Pancreas (tissue), 10 donors: ENCODE measurements around the gene SHROOM1. TPM values are rescaled to one million over a fixed set of nuclear protein-coding genes. Genes with fewer than 3 reads are reported as not detected.

Experiments used
- ATAC-seq, 4 donors: fragments of 200-7000 bp; cut with Tn5 transposase; one replicate each; pipeline versions ENCODE4 v1.8.0 to v1.9.1; 2020; ENCODE audit warnings: mild to moderate bottlenecking in 4 of 4, moderate library complexity in 4 of 4
- DNase-seq, 6 donors: peaks; one replicate each; pipeline ENCODE4 v3.0.0-alpha.2; 2020
- FAIRE-seq: peaks from 2 replicates; lab custom pipeline; 2012; peaks lifted over from hg19 to GRCh38; lab: Jason Lieb, UNC
- H3K27ac ChIP-seq, 4 donors: fragments of 200-600 bp; sonication (generic); 1 replicate in 3 of 4; 2 replicates in 1 of 4; pipeline versions ENCODE4 v1.5.0 to v1.8.0; 2020
- H3K27me3 ChIP-seq, 4 donors: fragments of 200-600 bp; one replicate each; pipeline ENCODE4 v1.8.0; 2021
- H3K36me3 ChIP-seq, 3 donors: fragments of 200-600 bp; sonication (generic) in 1 of 3; one replicate each; pipeline versions ENCODE4 v1.5.0 to v1.8.0; 2020 to 2021
- H3K4me1 ChIP-seq, 3 donors: fragments of 200-600 bp; one replicate each; pipeline ENCODE4 v1.8.0; 2021
- H3K4me3 ChIP-seq, 4 donors: fragments of 200-600 bp; sonication (generic) in 2 of 4; one replicate each; pipeline versions ENCODE4 v1.5.0 to v1.8.0; 2020 to 2021
- H3K9me3 ChIP-seq, 4 donors: fragments of 200-600 bp; one replicate each; pipeline ENCODE4 v1.8.0; 2021
- CTCF ChIP-seq, 4 donors: fragments of 200-600 bp; sonication (generic) in 3 of 4; IDR thresholded peaks; one replicate each; pipeline versions ENCODE4 v1.5.0 to v1.8.0; 2021; ENCODE audit warnings: antibody characterized with exemption in 4 of 4
- WGBS, 2 donors: extraction: QIAGEN DNeasy Blood & Tissue Kit; methylation state at CpG; one replicate each; pipeline ENCODE4 v1.1.7; 2013; 5-methylcytosine and 5-hydroxymethylcytosine counted together
- intact Hi-C, 3 donors: fragments of 100-400 bp; cut with DNase I; formaldehyde crosslinking; loops; one replicate each; pipeline versions ENCODE4 v1.11.1 to v1.14.2; 2022
- polyA plus RNA-seq, 2 donors: library from polyadenylated mRNA; stranded (reverse); fragments of 200-250 nt; gene quantifications; one replicate each; pipeline ENCODE4 v1.2.3, GENCODE V29; 2013
- total RNA-seq, 6 donors: library from RNA; stranded (reverse); fragmentation: NEBNext Ultra II Directional in 4 of 6; extraction: Animal tissue kit (Norgen Biotek cat#: 25700) in 4 of 6; gene quantifications; one replicate each; pipeline versions ENCODE4 v1.2.1 to v1.2.4, GENCODE V29; 2021 to 2023
- donor health status: healthy with polysubstance abuse.
- donor health status: DM: no; HTN: no; CAD: no; lungs with moderate emphysema.
- donor health status: DM: no; HTN: no; CAD: no.
- donor health status: control.
- donor health status: control.
- donor health status: Bipolar disorder and iron deficiency.
- donor health status: DM: yes; HTN: yes; CAD: no.
- donor health status: DM: no; HTN: no; CAD: no.
- donor health status: DM: no; HTN: no; CAD: no.
- donor health status: DM: yes; HTN: yes; CAD: no.

The SHROOM1 gene
- total and polyA plus RNA-seq, 8 donors: 10.7 to 62.0 (median 12.1) TPM

GRCh38 chr5:132788990-132789886 is 41.2 kb downstream of the SHROOM1 start:
- no peak for TF ChIP-seq CTCF (IDR thresholded peaks at IDR 0.05)
- intact Hi-C loops: no loop called here
- ATAC-seq: no peak
- 82 to 85% methylated on average over 8 of the region's 8 CpGs for WGBS, 2 donors
- no peaks in the 10 kb centered on the region for H3K36me3 ChIP-seq
- no peak overlapping the region for H3K27ac ChIP-seq
- no peak overlapping the region for H3K4me3 ChIP-seq
- no peak for FAIRE-seq
- no peak for DNase-seq
- H3K9me3 ChIP-seq: no peaks in the 10 kb centered on the region
- H3K27me3 ChIP-seq: no peaks in the 10 kb centered on the region
- H3K4me1 ChIP-seq: no peaks in the 10 kb centered on the region

GRCh38 chr5:132788508-132788907 is 41.9 kb downstream of the SHROOM1 start:
- ATAC-seq (no peak), FAIRE-seq (no peak), DNase-seq (no peak)
- Histone ChIP-seq H3K27me3 (no peaks in the 10 kb centered on the region), H3K4me3 (no peak overlapping the region), H3K4me1 (no peaks in the 10 kb centered on the region), H3K36me3 (no peaks in the 10 kb centered on the region), H3K27ac (no peak overlapping the region), H3K9me3 (no peaks in the 10 kb centered on the region)
- TF ChIP-seq CTCF (IDR thresholded peaks at IDR 0.05): no peak
- WGBS, 2 donors: 98 to 100% methylated on average over 1 of the region's 1 CpG
- intact Hi-C loops: no loop called here

GRCh38 chr5:132787076-132787475 is 43.4 kb downstream of the SHROOM1 start:
- H3K4me1 ChIP-seq: no peaks in the 10 kb centered on the region
- DNase-seq (no peak), FAIRE-seq (no peak), ATAC-seq (no peak)
- no peak overlapping the region for H3K4me3 ChIP-seq
- H3K36me3 ChIP-seq: no peaks in the 10 kb centered on the region
- no peaks in the 10 kb centered on the region for H3K27me3 ChIP-seq
- H3K9me3 ChIP-seq: no peaks in the 10 kb centered on the region
- no peak overlapping the region for H3K27ac ChIP-seq
- intact Hi-C loops: no loop called here
- WGBS, 2 donors: 96 to 100% methylated on average over 1 of the region's 1 CpG
- no peak for TF ChIP-seq CTCF (IDR thresholded peaks at IDR 0.05)

GRCh38 chr5:132785864-132786263 is 44.6 kb downstream of the SHROOM1 start:
- Histone ChIP-seq H3K27me3 (no peaks in the 10 kb centered on the region), H3K4me1 (no peaks in the 10 kb centered on the region), H3K27ac (no peak overlapping the region), H3K36me3 (no peaks in the 10 kb centered on the region), H3K9me3 (no peaks in the 10 kb centered on the region), H3K4me3 (no peak overlapping the region)
- 86 to 89% methylated on average over 4 of the region's 4 CpGs for WGBS, 2 donors
- ATAC-seq (no peak), DNase-seq (no peak), FAIRE-seq (no peak)
- intact Hi-C loops: no loop called here
- no peak for TF ChIP-seq CTCF (IDR thresholded peaks at IDR 0.05)

- intact Hi-C loops: no loop called here
Observed at GRCh38 chr5:132785365-132785764, 45.1 kb downstream of the SHROOM1 start.

More at GRCh38 chr5:132785365-132785764, 45.1 kb downstream of the SHROOM1 start:
- 72 to 81% methylated on average over 5 of the region's 5 CpGs for WGBS, 2 donors
- Histone ChIP-seq H3K27me3 (no peaks in the 10 kb centered on the region), H3K4me3 (no peak overlapping the region), H3K36me3 (no peaks in the 10 kb centered on the region), H3K27ac (no peak overlapping the region), H3K4me1 (no peaks in the 10 kb centered on the region), H3K9me3 (no peaks in the 10 kb centered on the region)
- FAIRE-seq (no peak), ATAC-seq (no peak), DNase-seq (no peak)
- TF ChIP-seq CTCF (IDR thresholded peaks at IDR 0.05): no peak
